K562 (cell line): ENCODE measurements around the gene HK2. TPM values are rescaled to one million over a fixed set of nuclear protein-coding genes. Genes with fewer than 3 reads are reported as not detected.

Source experiments
- ATAC-seq: fragments of 200-7000 bp; cut with Tn5 transposase; 3 replicates; pipeline ENCODE4 v1.9.1; 2020; ENCODE audit warnings: moderate library complexity
- BruUV-seq: library from RNA; stranded (reverse); fragments of 400-500 nt; replicated peaks from 2 replicates; lab custom pipeline; 2021; lab: Mats Ljungman, UMichigan
- CTCF ChIA-PET: fragments of 300-600 bp; formaldehyde crosslinking; extraction: SDS; loops from one replicate; lab custom pipeline; 2021; ENCODE audit warnings: low intra/inter-chr PET ratio; lab: Yijun Ruan, JAX
- POLR2A ChIA-PET: fragments of 300-600, 350-650 bp; sonication (Branson Sonifier 250); formaldehyde crosslinking; extraction: SDS; loops from one replicate; lab custom pipeline; 2021; ENCODE audit warnings: antibody characterized with exemption, inconsistent platforms; lab: Yijun Ruan, JAX
- DNase-seq, 4 experiments: peaks; one replicate each; pipeline versions ENCODE4 v3.0.0 to v3.0.0-alpha.2; 2011 to 2018; ENCODE audit warnings: low spot score in 3 of 4, mixed read lengths in 3 of 4; ENCODE audit errors: extremely low read depth in 1 of 4
- FAIRE-seq: peaks from 2 replicates; lab custom pipeline; 2011; peaks lifted over from hg19 to GRCh38; lab: Jason Lieb, UNC
- H2AFZ ChIP-seq: 2 replicates; pipeline ENCODE4 v1.6.0; 2011; ENCODE audit warnings: low read depth, low read length, control low read depth, inconsistent platforms
- H3K27ac ChIP-seq: fragments of 200-600 bp; 3 replicates; pipeline ENCODE4 v1.8.0; 2011; ENCODE audit warnings: low read depth, mild to moderate bottlenecking, control low read depth, inconsistent platforms, low read length, moderate library complexity, mixed read lengths; ENCODE audit errors: extremely low read depth
- H3K27me3 ChIP-seq, 2 experiments: fragments of 300-600 bp in 1 of 2; 2 replicates in 1 of 2; 3 replicates in 1 of 2; pipeline versions ENCODE4 v1.6.0 to v1.8.0; 2011; ENCODE audit warnings: inconsistent platforms in 2 of 2, low read length in 2 of 2, mild to moderate bottlenecking in 1 of 2, mixed read lengths in 1 of 2, moderate library complexity in 1 of 2; ENCODE audit not compliant: control insufficient read depth in 2 of 2, insufficient read depth in 2 of 2
- H3K36me3 ChIP-seq: fragments of 300-600 bp; 3 replicates; pipeline ENCODE4 v1.8.0; 2011; ENCODE audit warnings: mild to moderate bottlenecking, low read length, inconsistent platforms; ENCODE audit not compliant: control insufficient read depth, insufficient read depth
- H3K4me1 ChIP-seq, 2 experiments: fragments of 200-600 bp in 1 of 2; replicated peaks in 1 of 2; 2 replicates in 1 of 2; 3 replicates in 1 of 2; pipeline versions ENCODE4 v1.5.1 to v1.8.0; 2011; ENCODE audit warnings: inconsistent platforms in 2 of 2, low read length in 2 of 2, mild to moderate bottlenecking in 1 of 2, mixed read lengths in 1 of 2, moderate library complexity in 1 of 2; ENCODE audit not compliant: control insufficient read depth in 2 of 2, insufficient read depth in 2 of 2
- H3K4me2 ChIP-seq: 2 replicates; pipeline ENCODE4 v1.6.1; 2011; ENCODE audit warnings: low read length, control low read depth, inconsistent platforms, mixed read lengths; ENCODE audit not compliant: insufficient read depth
- H3K4me3 ChIP-seq: fragments of 200-600 bp; sonication (generic), shearing (Covaris generic); 2 replicates; pipeline ENCODE4 v1.5.1; 2016; ENCODE audit warnings: control low read depth, inconsistent platforms
- H3K79me2 ChIP-seq: fragments of 200-600 bp; 3 replicates; pipeline ENCODE4 v1.8.0; 2011; ENCODE audit warnings: low read length, inconsistent platforms; ENCODE audit not compliant: control insufficient read depth, insufficient read depth
- H3K9ac ChIP-seq, 2 experiments: 2 replicates each; pipeline versions ENCODE4 v1.6.0 to v1.6.1; 2011; ENCODE audit warnings: low read depth in 2 of 2, low read length in 2 of 2, control low read depth in 1 of 2, inconsistent platforms in 1 of 2, mild to moderate bottlenecking in 1 of 2, mixed read lengths in 1 of 2; ENCODE audit not compliant: insufficient read depth in 1 of 2
- H3K9me1 ChIP-seq: one replicate; pipeline ENCODE4 v1.6.0; 2011; ENCODE audit warnings: inconsistent platforms, mild to moderate bottlenecking, low read length, moderate library complexity; ENCODE audit not compliant: control insufficient read depth, insufficient read depth
- H3K9me3 ChIP-seq: replicated peaks from 2 replicates; pipeline ENCODE4 v1.5.1; 2011; ENCODE audit warnings: low read depth, low read length, inconsistent platforms; ENCODE audit not compliant: control insufficient read depth, insufficient read depth
- H4K20me1 ChIP-seq: replicated peaks from 2 replicates; pipeline ENCODE4 v1.6.1; 2011; ENCODE audit warnings: low read length, inconsistent platforms, mixed read lengths; ENCODE audit not compliant: control insufficient read depth, insufficient read depth
- BHLHE40 ChIP-seq: IDR thresholded peaks from 2 replicates; pipeline ENCODE4 v1.6.1; 2011; ENCODE audit warnings: low read length, improper control_type of control experiment
- ERF ChIP-seq: fragments of 450-650 bp; formaldehyde crosslinking; IDR thresholded peaks from 2 replicates; pipeline ENCODE4 v1.4.0; 2020; ENCODE audit warnings: mild to moderate bottlenecking, mixed read lengths
- ETV1 ChIP-seq: fragments of 450-650 bp; conservative IDR thresholded peaks from 2 replicates; pipeline ENCODE4 v1.6.1; 2016; ENCODE audit warnings: missing genetic modification characterization, control low read depth, low read depth, missing compliant biosample characterization
- ETV6 ChIP-seq, 3 experiments: fragments of 150-350 bp in 1 of 3; sonication (generic) in 1 of 3; formaldehyde crosslinking in 1 of 3; IDR thresholded peaks; 2 replicates each; pipeline versions ENCODE4 v1.6.1 to v1.8.0; 2014 to 2022; ENCODE audit warnings: borderline replicate concordance in 2 of 3, low read depth in 2 of 3, antibody characterized with exemption in 1 of 3, low read length in 1 of 3, mild to moderate bottlenecking in 1 of 3, missing genetic modification reagents in 1 of 3
- PCBP1 ChIP-seq: fragments of 200-400 bp; formaldehyde crosslinking; IDR thresholded peaks from 2 replicates; pipeline ENCODE4 v1.6.1; 2018; ENCODE audit warnings: mild to moderate bottlenecking, low read depth, low read length; ENCODE audit not compliant: poor library complexity, severe bottlenecking
- STAG1 ChIP-seq: sonication (generic); formaldehyde crosslinking; IDR thresholded peaks from 2 replicates; pipeline ENCODE4 v1.5.0; 2020; ENCODE audit warnings: missing genetic modification reagents, borderline replicate concordance
- TCF15 ChIP-seq: fragments of 250-450 bp; sonication (Bioruptor Pico); IDR thresholded peaks from 2 replicates; pipeline ENCODE4 v1.8.0; 2022; ENCODE audit warnings: moderate library complexity, mild to moderate bottlenecking, inconsistent platforms
- TSHZ1 ChIP-seq: fragments of 250-450 bp; sonication (Bioruptor Pico); IDR thresholded peaks from 2 replicates; pipeline ENCODE4 v1.4.0; 2020; ENCODE audit warnings: mild to moderate bottlenecking, moderate library complexity
- ZFPM2 ChIP-seq: fragments of 250-450 bp; sonication (Bioruptor Pico); IDR thresholded peaks from 2 replicates; pipeline ENCODE4 v1.5.1; 2022; ENCODE audit warnings: mild to moderate bottlenecking
- WGBS: fragments of 100-300 bp; shearing (Covaris generic); methylation state at CpG from one replicate; pipeline ENCODE4 v1.1.6; 2016; ENCODE audit warnings: low coverage, mixed read lengths; ENCODE audit not compliant: insufficient coverage; ENCODE audit errors: missing lambda C conversion rate; 5-methylcytosine and 5-hydroxymethylcytosine counted together
- in situ Hi-C: fragments of 300-500 bp; cut with MboI; formaldehyde crosslinking; loops from 4 replicates; pipeline ENCODE4 v1.15.0; 2018; ENCODE audit warnings: inconsistent platforms, mixed read lengths
- intact Hi-C: fragments of 100-400 bp; cut with micrococcal nuclease; formaldehyde crosslinking; loops from 2 replicates; pipeline ENCODE4 v1.14.2; 2022
- polyA plus RNA-seq, 8 experiments: library from polyadenylated mRNA; depleted of rRNA in 4 of 8; stranded (reverse) in 5 of 8; unstranded in 3 of 8; fragments of >200 nt; fragmentation: Nextera tagmentation in 2 of 8; fragmentation: Illumina TruSeq in 1 of 8; extraction: Ambion mirVana in 2 of 8; extraction: Trizol in 1 of 8; gene quantifications; 2 replicates each; pipeline versions ENCODE4 v1.2.1 to v1.2.3, GENCODE V29; 2011 to 2014; ENCODE audit warnings: inconsistent platforms in 1 of 8, missing spikeins in 1 of 8
- total RNA-seq, 7 experiments: library from RNA; depleted of rRNA in 6 of 7; stranded (reverse); fragments of >200 nt in 6 of 7; fragmentation: Illumina TruSeq in 2 of 7; extraction: Trizol in 2 of 7; gene quantifications; 2 replicates each; pipeline versions ENCODE4 v1.2.1 to v1.2.3, GENCODE V29; 2011 to 2021; ENCODE audit warnings: low replicate concordance in 1 of 7
- TF ChIP-seq, protein P1 (sequence below): sonication (generic); formaldehyde crosslinking; IDR thresholded peaks from 2 replicates; pipeline ENCODE4 v1.8.0; 2022; ENCODE audit warnings: mild to moderate bottlenecking, missing genetic modification reagents
- TF ChIP-seq, protein P2 (sequence below): fragments of 450-650 bp; IDR thresholded peaks from 2 replicates; pipeline ENCODE4 v1.7.0; 2016; ENCODE audit warnings: borderline replicate concordance

The HK2 gene
- total and polyA plus RNA-seq, 9 of the 15 experiments (the other 6 are each of a cell fraction or from before 2014, with no cell fraction given) = 4.7 to 56.0 (median 19.9) TPM

DNA sequence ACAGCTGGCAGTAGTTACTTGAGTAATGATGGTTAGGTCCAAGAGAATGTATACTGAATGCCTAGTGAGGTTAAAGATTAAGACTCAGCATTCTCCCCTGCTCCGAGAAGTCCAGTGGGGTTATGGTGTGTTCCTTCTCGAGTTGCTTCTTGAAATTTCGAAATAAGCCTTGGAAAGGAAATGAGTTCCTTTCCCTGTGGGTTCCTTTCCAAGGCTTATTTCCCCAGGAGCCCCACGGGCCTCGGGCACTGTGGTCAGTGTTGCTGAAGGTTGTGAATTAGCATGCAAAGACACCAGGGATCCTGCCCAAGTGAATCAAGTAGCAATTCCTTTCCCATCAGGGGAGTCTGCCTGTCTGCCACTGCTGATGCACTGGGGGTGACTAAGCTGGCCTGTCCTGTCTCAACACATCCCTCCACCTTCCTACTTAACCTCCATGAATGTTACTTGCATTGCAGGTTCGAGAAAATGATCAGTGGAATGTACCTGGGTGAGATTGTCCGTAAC lies 53.6 kb downstream of the HK2 start:
- no peak for FAIRE-seq
- intact Hi-C loops (no loop called here), in situ Hi-C loops (no loop called here)
- no peak overlapping the region for H3K27ac ChIP-seq
- H2AFZ ChIP-seq = no peak overlapping the region
- H3K9me3 ChIP-seq = no peaks in the 10 kb centered on the region
- no peak for ATAC-seq
- no TSS peak for BruUV-seq
- POLR2A ChIA-PET = no interaction called here
- WGBS = 75% methylated on average over 7 of the region's 7 CpGs
- H3K4me1 ChIP-seq = no peaks in the 10 kb centered on the region
- H3K9ac ChIP-seq = no peak overlapping the region
- no peaks in the 10 kb centered on the region for H3K9me1 ChIP-seq
- H3K36me3 ChIP-seq = peaks cover 95% of the 10 kb centered on the region; the same call in 2 of the 3 replicates
- no peak for DNase-seq
- H4K20me1 ChIP-seq = no peaks in the 10 kb centered on the region; the same call in 1 of the 2 replicates
- H3K4me2 ChIP-seq = no peak overlapping the region
- CTCF ChIA-PET = no interaction called here
- no peaks in the 10 kb centered on the region; a peak in 1 of 5 replicates for H3K27me3 ChIP-seq
- no peaks in the 10 kb centered on the region for H3K79me2 ChIP-seq
- no peak overlapping the region for H3K4me3 ChIP-seq
- TF ChIP-seq TCF15 = no peak
- no peak for TF ChIP-seq PCBP1
- TF ChIP-seq, protein P1, sequence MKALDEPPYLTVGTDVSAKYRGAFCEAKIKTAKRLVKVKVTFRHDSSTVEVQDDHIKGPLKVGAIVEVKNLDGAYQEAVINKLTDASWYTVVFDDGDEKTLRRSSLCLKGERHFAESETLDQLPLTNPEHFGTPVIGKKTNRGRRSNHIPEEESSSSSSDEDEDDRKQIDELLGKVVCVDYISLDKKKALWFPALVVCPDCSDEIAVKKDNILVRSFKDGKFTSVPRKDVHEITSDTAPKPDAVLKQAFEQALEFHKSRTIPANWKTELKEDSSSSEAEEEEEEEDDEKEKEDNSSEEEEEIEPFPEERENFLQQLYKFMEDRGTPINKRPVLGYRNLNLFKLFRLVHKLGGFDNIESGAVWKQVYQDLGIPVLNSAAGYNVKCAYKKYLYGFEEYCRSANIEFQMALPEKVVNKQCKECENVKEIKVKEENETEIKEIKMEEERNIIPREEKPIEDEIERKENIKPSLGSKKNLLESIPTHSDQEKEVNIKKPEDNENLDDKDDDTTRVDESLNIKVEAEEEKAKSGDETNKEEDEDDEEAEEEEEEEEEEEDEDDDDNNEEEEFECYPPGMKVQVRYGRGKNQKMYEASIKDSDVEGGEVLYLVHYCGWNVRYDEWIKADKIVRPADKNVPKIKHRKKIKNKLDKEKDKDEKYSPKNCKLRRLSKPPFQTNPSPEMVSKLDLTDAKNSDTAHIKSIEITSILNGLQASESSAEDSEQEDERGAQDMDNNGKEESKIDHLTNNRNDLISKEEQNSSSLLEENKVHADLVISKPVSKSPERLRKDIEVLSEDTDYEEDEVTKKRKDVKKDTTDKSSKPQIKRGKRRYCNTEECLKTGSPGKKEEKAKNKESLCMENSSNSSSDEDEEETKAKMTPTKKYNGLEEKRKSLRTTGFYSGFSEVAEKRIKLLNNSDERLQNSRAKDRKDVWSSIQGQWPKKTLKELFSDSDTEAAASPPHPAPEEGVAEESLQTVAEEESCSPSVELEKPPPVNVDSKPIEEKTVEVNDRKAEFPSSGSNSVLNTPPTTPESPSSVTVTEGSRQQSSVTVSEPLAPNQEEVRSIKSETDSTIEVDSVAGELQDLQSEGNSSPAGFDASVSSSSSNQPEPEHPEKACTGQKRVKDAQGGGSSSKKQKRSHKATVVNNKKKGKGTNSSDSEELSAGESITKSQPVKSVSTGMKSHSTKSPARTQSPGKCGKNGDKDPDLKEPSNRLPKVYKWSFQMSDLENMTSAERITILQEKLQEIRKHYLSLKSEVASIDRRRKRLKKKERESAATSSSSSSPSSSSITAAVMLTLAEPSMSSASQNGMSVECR (CRISPR knock-in tag) = no peak
- TF ChIP-seq, protein P2, sequence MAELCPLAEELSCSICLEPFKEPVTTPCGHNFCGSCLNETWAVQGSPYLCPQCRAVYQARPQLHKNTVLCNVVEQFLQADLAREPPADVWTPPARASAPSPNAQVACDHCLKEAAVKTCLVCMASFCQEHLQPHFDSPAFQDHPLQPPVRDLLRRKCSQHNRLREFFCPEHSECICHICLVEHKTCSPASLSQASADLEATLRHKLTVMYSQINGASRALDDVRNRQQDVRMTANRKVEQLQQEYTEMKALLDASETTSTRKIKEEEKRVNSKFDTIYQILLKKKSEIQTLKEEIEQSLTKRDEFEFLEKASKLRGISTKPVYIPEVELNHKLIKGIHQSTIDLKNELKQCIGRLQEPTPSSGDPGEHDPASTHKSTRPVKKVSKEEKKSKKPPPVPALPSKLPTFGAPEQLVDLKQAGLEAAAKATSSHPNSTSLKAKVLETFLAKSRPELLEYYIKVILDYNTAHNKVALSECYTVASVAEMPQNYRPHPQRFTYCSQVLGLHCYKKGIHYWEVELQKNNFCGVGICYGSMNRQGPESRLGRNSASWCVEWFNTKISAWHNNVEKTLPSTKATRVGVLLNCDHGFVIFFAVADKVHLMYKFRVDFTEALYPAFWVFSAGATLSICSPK = no peak
- no peak for TF ChIP-seq STAG1 (CRISPR knock-in tag)
- TF ChIP-seq BHLHE40 = no peak
- no peak for TF ChIP-seq ERF (CRISPR knock-in tag)
- no peak for TF ChIP-seq ZFPM2 (CRISPR knock-in tag)
- TF ChIP-seq ETV6 (IDR thresholded peaks at IDR 0.05; ENCODE audit: borderline replicate concordance in 1 of 2, low read depth in 2 of 2, low read length in 1 of 2) = no peak
- no peak for TF ChIP-seq ETV6 (CRISPR knock-in tag; IDR thresholded peaks at IDR 0.05; ENCODE audit: borderline replicate concordance)
- no peak for TF ChIP-seq ETV1 (tag)
- no peak for TF ChIP-seq TSHZ1 (CRISPR knock-in tag)
